Caco-2 (cell line): Measurements from ENCODE around the gene PPM1H. TPM values are rescaled to one million over a fixed set of nuclear protein-coding genes. Genes with fewer than 3 reads are reported as not detected.

Experiments used
- BruUV-seq: library from RNA; stranded (reverse); fragments of 400-500 nt; replicated peaks from 2 replicates; lab custom pipeline; 2021; lab: Mats Ljungman, UMichigan
- CTCF ChIA-PET: fragments of 300-600 bp; sonication (Branson Sonifier 250); formaldehyde crosslinking; loops from one replicate; lab custom pipeline; 2022; ENCODE audit warnings: antibody characterized with exemption; lab: Charles Lee
- POLR2A ChIA-PET: fragments of 300-600 bp; sonication (Branson Sonifier 250); formaldehyde crosslinking; loops from one replicate; lab custom pipeline; 2022; ENCODE audit warnings: antibody characterized with exemption; lab: Charles Lee
- DNase-seq, 2 experiments: peaks; one replicate each; pipeline versions ENCODE4 v3.0.0 to v3.0.0-alpha.2; 2020 to 2022
- H3K27me3 ChIP-seq: replicated peaks from 2 replicates; pipeline ENCODE4 v1.6.0; 2011; ENCODE audit warnings: low read length; ENCODE audit not compliant: control insufficient read depth, insufficient read depth
- H3K36me3 ChIP-seq: 2 replicates; pipeline ENCODE4 v1.5.1; 2011; ENCODE audit warnings: low read length; ENCODE audit not compliant: control insufficient read depth, insufficient read depth
- H3K4me1 ChIP-seq: fragments of 250-450 bp; sonication (Bioruptor Pico); 2 replicates; pipeline ENCODE4 v1.5.1; 2020; ENCODE audit warnings: mild to moderate bottlenecking
- H3K4me3 ChIP-seq: 2 replicates; pipeline ENCODE4 v1.5.1; 2011; ENCODE audit warnings: low read depth, mild to moderate bottlenecking, control low read depth, low read length
- H3K9me3 ChIP-seq: fragments of 250-450 bp; sonication (Bioruptor Pico); 2 replicates; pipeline ENCODE4 v1.5.1; 2020; ENCODE audit warnings: mild to moderate bottlenecking, moderate library complexity
- H3K27ac Mint-ChIP-seq: one replicate; pipeline ENCODE4 v1.8.0; 2022; ENCODE audit warnings: mixed read lengths; ENCODE audit not compliant: unreplicated experiment
- H3K27me3 Mint-ChIP-seq: one replicate; pipeline ENCODE4 v1.8.0; 2022; ENCODE audit warnings: mixed read lengths; ENCODE audit not compliant: insufficient read depth, unreplicated experiment
- H3K36me3 Mint-ChIP-seq: one replicate; pipeline ENCODE4 v1.8.0; 2022; ENCODE audit warnings: mild to moderate bottlenecking, mixed read lengths; ENCODE audit not compliant: insufficient read depth, unreplicated experiment
- H3K4me1 Mint-ChIP-seq: one replicate; pipeline ENCODE4 v1.8.0; 2022; ENCODE audit warnings: low read depth, mixed read lengths; ENCODE audit not compliant: unreplicated experiment
- H3K4me3 Mint-ChIP-seq: one replicate; pipeline ENCODE4 v1.8.0; 2022; ENCODE audit warnings: mild to moderate bottlenecking, moderate library complexity, mixed read lengths; ENCODE audit not compliant: unreplicated experiment
- H3K9me3 Mint-ChIP-seq: one replicate; pipeline ENCODE4 v1.8.0; 2022; ENCODE audit warnings: mixed read lengths; ENCODE audit not compliant: unreplicated experiment
- CTCF ChIP-seq, 2 experiments: fragments of 200-600 bp in 1 of 2; IDR thresholded peaks; 1 replicate in 1 of 2; 2 replicates in 1 of 2; pipeline versions ENCODE4 v1.5.1 to v1.8.0; 2011 to 2022; ENCODE audit warnings: antibody characterized with exemption in 1 of 2, control low read depth in 1 of 2, inconsistent platforms in 1 of 2, low read depth in 1 of 2, low read length in 1 of 2, mild to moderate bottlenecking in 1 of 2, moderate library complexity in 1 of 2; ENCODE audit not compliant: insufficient read depth in 1 of 2, severe bottlenecking in 1 of 2, unreplicated experiment in 1 of 2
- intact Hi-C: fragments of 100-400 bp; cut with micrococcal nuclease; formaldehyde crosslinking; loops from one replicate; pipeline ENCODE4 v1.10.0; 2022; ENCODE audit not compliant: unreplicated experiment
- total RNA-seq: library from RNA; stranded (reverse); gene quantifications from 2 replicates; pipeline ENCODE4 v1.2.3, GENCODE V29; 2022

Gene PPM1H
- total RNA-seq, 1 experiment from 2014 or later: 151 TPM

GRCh38 chr12:62693376-62694050 is 241.4 kb downstream of the PPM1H start:
- peaks cover 2% of the 10 kb centered on the region; the same call in 1 of the 2 replicates for H3K36me3 ChIP-seq
- intact Hi-C loops: no loop called here
- no peak for TF ChIP-seq CTCF (IDR thresholded peaks at IDR 0.05; ENCODE audit: insufficient read depth in 1 of 2, low read depth in 1 of 2, low read length in 1 of 2, severe bottlenecking in 1 of 2, unreplicated experiment in 1 of 2)
- no peak overlapping the region for H3K4me3 ChIP-seq
- H3K4me1 Mint-ChIP-seq: peaks cover 7% of the 10 kb centered on the region
- CTCF ChIA-PET: no interaction called here
- H3K36me3 Mint-ChIP-seq: peaks cover 89% of the 10 kb centered on the region
- H3K4me1 ChIP-seq: no peaks in the 10 kb centered on the region
- no peaks in the 10 kb centered on the region for H3K27me3 ChIP-seq
- no peak for DNase-seq
- no peaks in the 10 kb centered on the region for H3K27me3 Mint-ChIP-seq
- POLR2A ChIA-PET: no interaction called here
- BruUV-seq: no TSS peak
- H3K4me3 Mint-ChIP-seq: no peak overlapping the region
- no peaks in the 10 kb centered on the region for H3K9me3 Mint-ChIP-seq
- no peaks in the 10 kb centered on the region for H3K9me3 ChIP-seq
- H3K27ac Mint-ChIP-seq: no peak overlapping the region

GRCh38 chr12:62692884-62693283 is 242.1 kb downstream of the PPM1H start:
- Histone ChIP-seq H3K4me3 (no peak overlapping the region), H3K4me1 (no peaks in the 10 kb centered on the region), H3K36me3 (peaks cover 4% of the 10 kb centered on the region), H3K9me3 (no peaks in the 10 kb centered on the region), H3K27me3 (no peaks in the 10 kb centered on the region)
- POLR2A ChIA-PET: interaction anchor here (0.5 kb wide), 1 partner anchor 77 kb away, joined by 3 read pairs; no protein-coding TSS in a partner anchor
- intact Hi-C loops: no loop called here
- Mint-ChIP-seq H3K4me3 (no peak overlapping the region), H3K27me3 (no peaks in the 10 kb centered on the region), H3K9me3 (no peaks in the 10 kb centered on the region), H3K27ac (no peak overlapping the region), H3K4me1 (peaks cover 7% of the 10 kb centered on the region), H3K36me3 (peaks cover 91% of the 10 kb centered on the region)
- CTCF ChIA-PET: no interaction called here
- no TSS peak for BruUV-seq
- TF ChIP-seq CTCF (IDR thresholded peaks at IDR 0.05; ENCODE audit: insufficient read depth in 1 of 2, low read depth in 1 of 2, low read length in 1 of 2, severe bottlenecking in 1 of 2, unreplicated experiment in 1 of 2): no peak
- DNase-seq: no peak

GRCh38 chr12:62691309-62691708 is 243.6 kb downstream of the PPM1H start:
- peaks cover 7% of the 10 kb centered on the region for H3K4me1 Mint-ChIP-seq
- BruUV-seq: no TSS peak

More at GRCh38 chr12:62691309-62691708, 243.6 kb downstream of the PPM1H start:
- Mint-ChIP-seq H3K27ac (no peak overlapping the region), H3K9me3 (no peaks in the 10 kb centered on the region), H3K4me3 (no peak overlapping the region), H3K27me3 (no peaks in the 10 kb centered on the region), H3K36me3 (peaks cover 98% of the 10 kb centered on the region)
- Histone ChIP-seq H3K4me1 (no peaks in the 10 kb centered on the region), H3K9me3 (no peaks in the 10 kb centered on the region), H3K27me3 (no peaks in the 10 kb centered on the region), H3K4me3 (no peak overlapping the region), H3K36me3 (peaks cover 4% of the 10 kb centered on the region)
- ChIA-PET POLR2A (no interaction called here), CTCF (no interaction called here)
- no peak for TF ChIP-seq CTCF (IDR thresholded peaks at IDR 0.05; ENCODE audit: insufficient read depth in 1 of 2, low read depth in 1 of 2, low read length in 1 of 2, severe bottlenecking in 1 of 2, unreplicated experiment in 1 of 2)
- no peak for DNase-seq
- intact Hi-C loops: no loop called here
